ENCODE results near the gene ASXL3.

The ASXL3 gene

DNA sequence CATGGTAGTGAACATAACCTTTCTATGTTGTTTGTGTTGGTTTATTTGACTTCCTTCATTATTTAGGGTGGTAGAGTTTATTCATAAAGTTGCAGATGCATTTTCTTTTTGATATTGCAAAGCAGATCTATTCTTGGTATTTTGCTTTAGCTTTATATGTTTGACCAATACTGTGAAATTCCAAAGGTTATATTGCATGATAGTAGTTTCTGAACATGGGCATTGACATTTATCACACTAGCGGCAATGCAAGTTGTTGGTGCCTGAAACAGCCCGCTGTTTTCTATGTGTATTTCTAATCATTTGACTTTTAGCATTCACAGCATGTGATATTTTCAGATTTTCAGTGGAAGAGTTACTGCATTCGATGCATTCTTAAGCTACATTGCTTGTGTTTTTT, 87.2 kb downstream of the ASXL3 start:
- DNase-seq, result no peak

DNA sequence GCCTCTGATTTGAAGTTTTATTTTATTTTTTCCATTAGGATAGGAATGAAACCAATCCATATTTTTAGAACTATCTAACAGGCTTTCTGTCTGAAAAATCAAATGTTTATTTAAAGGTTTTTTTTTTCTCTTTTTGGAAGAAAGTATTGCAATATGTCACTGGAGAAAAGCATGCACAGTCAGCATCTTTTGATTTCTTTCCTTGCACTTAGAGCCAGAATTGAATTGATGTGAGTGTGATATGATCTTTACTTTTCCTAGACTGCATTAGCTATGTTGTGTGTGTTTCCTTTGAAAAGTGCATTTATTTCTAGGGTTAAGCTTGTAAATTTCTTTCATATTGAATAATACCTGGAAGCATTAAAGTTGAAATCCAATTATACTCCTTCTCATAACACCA, 87.6 kb downstream of the ASXL3 start:
- no peak for DNase-seq

DNA sequence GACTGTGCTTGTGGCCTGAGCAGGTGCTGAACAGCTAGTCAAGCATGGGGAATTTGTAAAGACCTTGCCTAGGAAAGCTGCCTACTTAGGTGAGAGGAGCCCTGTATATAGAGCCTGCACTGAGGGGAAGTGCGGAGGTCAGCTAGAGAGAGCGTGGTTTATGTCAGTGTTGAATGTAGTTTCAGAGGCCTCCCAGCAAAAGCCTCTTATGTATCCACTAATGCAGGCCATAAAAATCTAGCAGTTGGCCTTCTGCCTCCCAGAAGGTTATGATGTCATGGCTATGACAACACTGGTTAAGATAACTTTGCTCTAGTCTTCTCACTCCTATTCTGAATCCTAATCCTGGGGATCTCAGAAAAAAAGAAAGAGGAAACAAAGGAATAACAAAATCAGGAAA, 88.9 kb downstream of the ASXL3 start:
- DNase-seq, result no peak

DNA sequence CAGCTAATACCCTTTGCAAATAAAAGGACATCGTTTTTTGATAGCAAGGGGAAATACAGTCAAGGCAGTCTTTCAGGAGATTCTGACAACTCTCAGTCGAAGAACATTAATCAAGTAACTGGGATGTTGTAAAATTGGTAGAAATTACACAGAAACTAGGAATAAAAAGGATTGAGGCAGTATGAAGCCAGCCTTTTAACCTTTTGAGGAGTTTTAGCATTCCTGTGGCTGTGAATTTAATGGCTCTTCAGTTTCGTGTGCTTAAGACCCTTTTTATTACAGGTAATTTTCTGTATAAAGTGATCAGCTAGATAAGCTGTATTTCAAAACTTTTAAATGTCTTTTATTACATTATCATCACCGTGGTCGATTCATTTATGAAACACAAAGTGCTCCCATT, 91.6 kb downstream of the ASXL3 start:
- DNase-seq, result no peak

DNA sequence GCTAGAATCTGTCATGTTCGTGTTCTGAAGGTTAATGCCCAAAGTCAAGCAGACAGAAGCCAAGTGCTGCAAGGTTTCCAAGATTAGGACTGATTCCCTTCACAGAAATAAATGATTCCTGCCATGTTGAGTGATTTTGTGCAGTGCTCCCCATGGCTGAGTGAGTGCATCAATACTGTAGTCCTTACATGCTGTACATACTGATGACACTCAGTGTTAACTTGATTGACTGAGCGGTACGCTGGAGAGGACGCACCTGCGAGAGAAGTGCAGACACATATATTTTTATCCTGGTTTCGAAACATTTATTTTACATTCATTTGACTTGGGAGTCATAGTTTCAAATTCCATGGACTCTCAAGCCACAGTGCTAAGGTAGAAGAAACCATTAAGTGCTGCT, 92.0 kb downstream of the ASXL3 start:
- no peak for DNase-seq

DNA sequence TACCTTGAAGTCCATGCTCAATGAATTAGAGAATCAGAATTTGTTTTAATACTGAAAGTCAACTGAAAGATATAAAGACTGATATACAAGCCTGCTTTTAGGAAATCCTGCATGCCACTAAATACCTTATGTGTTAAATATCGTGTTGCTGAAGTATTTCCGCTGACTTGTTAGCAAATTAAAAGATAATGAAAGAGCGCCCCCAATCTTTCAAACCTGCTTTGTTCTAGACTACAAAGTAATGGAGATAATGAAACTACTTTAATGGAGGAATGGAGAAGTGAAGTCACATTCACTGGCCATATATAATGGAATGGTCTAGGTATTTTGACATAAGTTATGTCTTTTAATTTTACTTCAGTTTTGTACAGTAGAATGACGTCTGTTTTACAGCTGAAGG, 95.7 kb downstream of the ASXL3 start:
- no peak for DNase-seq

DNA sequence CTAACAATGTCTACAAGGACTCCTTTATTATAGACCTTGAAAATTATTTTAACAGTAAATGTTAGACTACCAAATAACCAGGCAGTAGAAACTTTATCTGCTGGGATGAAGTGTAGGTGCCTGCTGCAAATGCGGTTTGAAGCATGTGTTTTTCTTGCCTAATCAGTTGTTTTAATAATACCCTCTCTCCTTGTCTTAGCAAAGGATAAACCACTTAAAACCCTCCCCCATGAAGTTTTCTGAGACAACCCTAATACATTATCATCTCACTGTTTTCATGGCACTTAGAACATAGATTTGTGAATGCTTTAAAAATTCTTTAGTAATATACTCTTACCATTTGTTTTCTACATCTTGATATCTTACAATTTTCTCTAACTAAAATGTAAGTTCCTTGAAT, 98.6 kb downstream of the ASXL3 start:
- DNase-seq, result no peak

DNA sequence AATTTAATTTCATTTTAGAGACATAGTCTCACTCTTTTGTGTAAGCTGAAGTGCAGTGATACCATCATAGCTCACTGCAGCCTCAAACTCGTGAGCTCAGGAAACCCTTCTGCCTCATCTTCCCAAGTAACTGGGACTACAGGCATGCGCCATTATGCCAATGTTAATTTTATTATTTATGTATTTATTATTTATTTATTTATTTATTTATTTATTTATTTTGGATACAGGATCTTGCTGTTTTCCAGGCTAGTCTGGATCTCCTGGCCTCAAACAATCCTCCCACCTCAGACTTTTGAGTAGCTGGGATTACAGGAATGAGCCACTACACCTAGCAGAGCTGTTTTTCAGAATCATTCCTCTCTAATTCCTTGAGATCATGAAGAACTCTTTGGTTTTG, 99.9 kb downstream of the ASXL3 start:
- no peak for DNase-seq

DNA sequence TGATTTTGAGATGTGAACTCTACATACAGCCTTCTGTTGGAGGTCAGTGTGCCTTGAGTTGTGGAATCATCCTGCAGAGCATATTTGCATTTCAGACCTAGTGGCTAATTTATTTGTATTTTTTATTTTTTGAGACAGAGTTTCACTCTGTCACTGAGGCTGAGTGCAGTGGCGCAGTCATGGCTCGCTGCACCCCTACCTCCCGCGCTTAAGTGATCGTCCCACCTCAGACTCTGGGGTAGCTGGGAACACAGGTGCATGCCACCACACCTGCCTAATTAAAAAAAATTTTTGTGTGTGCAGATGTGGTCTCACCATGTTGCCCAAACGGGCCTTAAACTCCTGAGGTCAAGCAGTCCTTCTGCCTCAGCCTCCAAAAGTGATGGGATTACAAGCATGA, 104.4 kb downstream of the ASXL3 start:
- DNase-seq, result no peak

DNA sequence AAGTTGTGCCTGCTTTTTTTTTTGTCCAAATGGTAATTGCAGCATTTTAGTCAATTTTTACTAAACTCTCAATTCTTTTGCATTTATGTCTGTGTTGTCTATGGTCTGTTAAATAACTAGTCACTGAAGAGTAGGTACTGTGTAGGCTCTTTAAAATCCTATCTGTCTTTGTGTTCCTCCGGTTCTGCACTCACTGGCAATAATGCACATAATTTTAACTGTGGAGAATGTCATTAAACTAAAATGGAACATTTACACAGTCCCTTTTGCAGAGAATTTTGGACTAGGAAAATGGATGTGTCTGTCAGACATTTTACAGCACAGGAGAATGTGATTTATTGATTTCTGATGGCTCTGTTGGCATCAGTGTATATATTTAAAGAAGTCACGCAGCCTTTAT, 116.6 kb downstream of the ASXL3 start:
- no peak for DNase-seq

DNA sequence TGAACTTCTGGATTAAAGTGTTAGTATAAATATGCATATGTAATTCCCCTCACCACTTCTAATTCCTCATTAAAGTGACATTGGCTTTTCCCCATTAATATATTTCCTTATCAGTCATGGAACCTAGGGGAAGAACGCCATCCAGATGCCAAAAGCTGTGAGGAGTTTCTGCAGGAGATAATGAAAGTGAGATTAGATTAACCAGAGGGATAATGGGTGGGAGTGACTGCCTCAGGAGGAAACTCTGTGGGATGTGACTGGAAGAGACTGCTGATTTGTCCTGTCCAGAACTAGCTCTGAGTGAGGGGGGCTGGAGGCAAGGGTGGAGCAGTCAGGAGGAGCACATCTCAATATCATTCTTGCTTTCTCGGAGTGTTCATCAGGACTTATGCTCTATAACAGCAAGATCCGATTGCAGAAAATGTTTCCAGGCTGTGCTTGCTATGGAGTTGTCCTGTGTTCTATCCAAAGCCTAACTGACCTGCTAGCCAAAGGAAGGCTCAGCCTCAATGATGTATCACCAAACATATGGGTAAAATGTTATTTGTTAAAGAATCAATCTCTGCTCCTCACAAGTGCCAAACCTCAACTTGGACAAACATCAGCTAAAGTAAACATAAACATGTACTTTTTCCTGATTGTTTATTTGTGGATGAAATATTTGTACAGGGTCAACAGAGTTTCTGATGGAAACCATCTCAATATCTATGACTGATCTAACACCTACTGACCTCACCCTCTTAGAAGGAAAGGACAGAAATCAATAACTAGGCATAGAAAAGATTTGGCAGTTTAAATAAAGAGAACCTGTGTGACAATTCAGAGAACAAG, 118.5 kb downstream of the ASXL3 start:
- no peak for DNase-seq

DNA sequence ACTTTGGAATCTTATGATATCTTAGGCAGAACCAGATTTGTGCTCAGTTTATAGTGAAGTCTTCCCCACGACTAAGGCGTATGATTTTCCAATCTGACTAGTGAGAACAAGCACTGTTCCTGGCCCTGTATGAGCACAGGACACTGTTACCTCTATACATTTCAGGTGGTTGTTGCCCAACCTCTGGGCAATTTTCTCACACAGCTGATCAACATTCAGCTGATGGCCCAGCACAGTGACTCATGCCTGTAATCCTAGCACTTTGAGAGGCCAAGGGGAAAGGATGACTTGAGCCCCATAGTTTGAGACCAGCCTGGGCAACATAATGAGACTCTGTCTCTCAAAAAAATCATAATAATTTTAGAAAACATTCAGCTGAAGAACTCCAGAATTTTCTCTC, 119.5 kb downstream of the ASXL3 start:
- no peak for DNase-seq

DNA sequence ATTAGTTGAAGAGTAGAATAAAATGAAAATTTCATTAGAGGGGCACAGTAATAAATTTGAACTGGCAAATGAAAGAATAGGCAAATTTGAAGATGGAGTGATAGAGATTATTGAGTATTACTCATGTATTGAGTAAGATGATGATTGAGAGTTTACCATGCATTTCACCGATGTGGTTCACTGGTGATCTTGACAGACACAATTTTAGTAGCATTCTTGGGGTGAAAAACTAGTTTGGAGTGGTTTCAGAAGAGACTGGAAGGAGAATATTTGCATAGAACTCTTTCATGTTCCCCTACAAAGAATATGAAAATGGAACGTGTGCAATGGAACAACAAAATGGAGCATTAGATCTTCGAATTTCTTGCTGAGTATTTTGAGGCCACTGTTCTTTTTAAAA, 121.4 kb downstream of the ASXL3 start:
- DNase-seq, result no peak

DNA sequence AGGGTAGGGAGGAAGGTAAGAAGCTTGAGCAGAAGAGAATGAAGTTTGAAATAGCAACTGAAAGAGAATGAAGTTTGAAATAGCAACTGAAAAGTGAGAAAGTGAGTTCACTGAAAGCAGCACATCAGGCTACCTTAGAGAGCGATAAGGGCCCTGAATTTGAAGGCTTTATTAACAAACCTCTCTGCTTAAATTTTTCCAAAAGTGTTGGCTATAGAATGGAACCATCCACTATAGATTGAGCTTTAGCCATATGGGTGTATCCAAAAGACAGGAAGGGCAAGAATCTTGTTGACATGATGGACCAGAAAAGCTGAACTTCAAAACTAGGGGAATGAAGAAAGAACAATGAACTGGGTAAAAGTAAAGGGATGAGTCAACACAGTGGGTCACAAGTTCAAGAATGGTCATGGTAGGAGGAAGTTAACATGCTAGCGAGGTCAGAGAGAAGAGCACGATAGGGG, 122.5 kb downstream of the ASXL3 start:
- DNase-seq, result no peak

DNA sequence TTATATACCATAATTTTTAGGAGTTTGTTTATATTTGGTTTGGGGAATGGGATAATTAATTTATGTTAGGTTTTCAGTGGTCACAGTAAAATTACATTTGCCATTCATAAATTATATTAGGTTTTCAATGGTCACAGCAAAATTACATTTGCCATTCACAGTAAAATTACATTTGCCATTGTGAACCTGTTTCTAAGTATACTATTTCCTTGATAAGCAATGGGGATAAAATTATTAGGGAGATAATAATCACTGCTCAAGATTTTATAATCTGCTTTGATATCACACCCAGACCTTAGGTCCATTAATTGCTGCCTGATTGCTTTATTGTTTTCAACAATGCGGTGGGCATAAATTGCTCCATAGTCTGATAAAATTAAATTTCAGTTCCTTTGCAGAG, 124.6 kb downstream of the ASXL3 start:
- no peak for DNase-seq

DNA sequence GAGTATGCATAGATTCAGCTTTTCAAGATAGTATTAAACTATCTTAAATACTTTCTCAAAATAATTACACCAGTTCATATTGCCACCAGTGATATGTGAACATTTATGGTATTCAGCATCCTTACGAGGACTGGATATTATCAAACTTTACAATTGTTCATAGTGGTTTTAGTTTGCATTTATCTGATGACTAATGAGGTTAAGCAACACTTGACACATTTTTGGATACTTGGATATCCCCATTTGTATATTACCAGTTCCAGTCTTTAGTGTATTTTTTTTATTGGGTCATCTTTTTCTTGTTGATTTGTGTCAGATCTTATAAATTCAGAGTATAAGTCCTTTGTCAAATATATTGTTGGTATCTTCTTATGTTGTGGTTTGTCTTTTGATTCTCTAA, 128.4 kb downstream of the ASXL3 start:
- no peak for DNase-seq

DNA sequence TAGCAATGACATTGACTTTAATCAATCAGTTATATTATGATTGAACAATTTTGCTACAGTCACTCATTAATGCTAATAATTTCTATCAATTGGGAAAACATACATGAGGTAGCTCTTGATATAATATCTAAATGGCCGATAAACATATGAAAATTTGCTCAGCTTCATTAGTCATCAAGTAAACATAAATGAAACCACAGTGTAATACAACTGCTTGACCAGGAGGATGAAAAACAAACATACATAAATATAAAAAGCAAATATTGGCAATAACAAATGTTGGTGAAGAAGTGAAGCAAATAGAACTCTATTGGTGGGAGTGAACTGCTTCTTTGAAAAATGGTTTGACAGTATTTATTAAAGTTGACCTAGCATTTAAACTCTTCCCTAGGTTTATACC, 130.9 kb downstream of the ASXL3 start:
- no peak for DNase-seq

DNA sequence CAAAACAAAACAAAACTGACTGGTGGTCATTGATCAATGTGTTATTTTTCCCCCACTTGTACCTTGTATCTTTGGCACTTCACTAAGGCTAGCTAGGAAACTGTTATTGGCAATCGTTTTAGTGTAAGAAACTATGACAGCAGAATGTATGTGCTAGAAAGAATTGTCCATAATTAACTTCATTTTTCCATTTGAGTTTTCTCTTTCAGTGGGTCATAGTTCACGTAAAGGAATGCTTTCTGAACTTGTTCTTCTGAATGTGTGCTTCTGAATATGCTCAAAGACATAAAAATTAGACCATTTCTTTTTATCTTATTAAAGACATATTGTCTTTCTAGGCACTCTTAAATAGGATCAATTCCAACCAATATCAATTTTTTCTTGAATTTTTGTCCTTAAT, 132.2 kb downstream of the ASXL3 start:
- DNase-seq, result no peak

DNA sequence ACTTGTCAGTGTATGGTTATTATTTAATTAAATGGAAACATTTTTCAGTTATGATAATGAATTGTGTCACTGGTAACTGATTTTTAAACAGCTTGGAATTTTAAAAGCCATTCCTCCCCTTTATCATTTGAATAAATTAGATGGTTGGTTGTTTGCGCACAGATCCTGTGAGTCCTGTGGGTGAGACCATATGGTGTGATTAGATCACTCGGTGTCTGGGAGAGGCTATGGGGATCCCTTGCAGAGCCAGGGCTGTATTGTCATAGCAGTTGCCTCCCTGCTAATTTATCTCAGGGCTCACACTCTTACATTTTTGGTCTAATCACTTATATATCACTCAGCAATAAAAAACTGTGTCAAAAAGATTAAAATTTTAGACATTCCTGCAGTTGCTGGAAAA, 133.5 kb downstream of the ASXL3 start:
- DNase-seq, result no peak

DNA sequence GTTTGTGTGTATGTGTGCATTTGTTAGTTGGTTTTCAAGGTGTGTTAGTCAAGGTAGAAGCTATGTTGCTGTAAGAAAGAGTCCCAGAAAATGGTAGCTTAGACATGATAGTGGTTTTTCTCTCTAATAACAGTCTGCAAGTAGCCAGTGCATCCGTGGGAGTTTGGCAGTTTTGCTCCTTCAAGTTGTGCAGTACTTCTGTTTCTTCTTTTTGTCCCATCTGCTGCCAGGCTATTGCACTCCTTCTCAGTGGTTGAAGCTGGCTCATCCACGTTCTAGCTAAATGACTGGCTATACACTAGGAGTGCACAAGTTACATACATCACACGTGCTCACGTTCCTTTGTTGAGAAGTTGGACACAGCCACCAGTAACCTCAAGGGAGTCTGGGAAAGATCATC, 134.7 kb downstream of the ASXL3 start:
- DNase-seq, result no peak

DNA sequence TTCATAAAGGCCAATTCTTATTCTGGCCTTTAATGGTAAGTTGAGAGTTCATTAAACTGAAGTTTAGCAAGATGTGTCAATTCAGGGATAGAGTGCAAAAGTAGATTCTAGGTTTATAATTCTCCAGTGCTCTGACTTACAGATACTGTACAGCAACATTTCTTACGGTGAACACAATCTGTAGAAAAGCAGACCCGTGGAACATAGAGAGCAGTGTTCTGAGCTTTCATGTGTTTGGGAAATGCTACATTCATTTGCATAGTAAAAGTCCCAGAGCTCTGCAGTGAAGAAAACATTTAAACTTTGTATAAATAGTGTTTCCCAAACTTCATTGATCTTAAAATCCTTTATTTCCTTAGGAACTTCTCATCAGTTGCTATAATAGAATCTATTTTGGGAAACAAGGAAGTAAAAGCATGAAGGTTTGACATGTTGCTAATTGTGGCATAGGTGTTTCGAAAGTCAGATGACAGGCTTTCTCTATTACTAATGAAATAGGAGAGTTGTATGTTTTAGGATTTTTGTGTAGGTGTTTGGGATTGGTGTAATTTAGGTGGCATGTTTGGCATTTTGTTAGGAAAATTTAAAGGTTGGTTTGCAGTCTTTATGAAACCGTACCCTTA, 138.2 kb downstream of the ASXL3 start:
- no peak for DNase-seq

DNA sequence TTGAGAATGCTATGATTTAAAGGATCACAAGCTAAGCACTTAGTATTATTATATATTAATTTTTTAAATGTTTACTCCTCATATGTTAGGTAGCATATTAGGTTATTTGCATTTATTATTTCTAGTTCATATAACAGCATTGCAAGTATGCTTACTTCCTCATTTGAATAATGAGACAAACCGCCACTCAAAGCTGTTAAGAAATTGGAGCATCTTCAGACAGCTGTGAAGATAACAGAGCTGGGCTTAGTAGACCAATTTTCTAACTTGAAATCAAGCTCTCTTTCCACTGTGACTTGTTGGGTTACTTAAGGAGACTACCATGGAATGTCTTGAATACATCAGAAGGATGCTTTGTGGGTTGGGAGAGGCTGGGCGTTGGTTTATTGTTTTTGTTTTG, 139.3 kb downstream of the ASXL3 start:
- no peak for DNase-seq

DNA sequence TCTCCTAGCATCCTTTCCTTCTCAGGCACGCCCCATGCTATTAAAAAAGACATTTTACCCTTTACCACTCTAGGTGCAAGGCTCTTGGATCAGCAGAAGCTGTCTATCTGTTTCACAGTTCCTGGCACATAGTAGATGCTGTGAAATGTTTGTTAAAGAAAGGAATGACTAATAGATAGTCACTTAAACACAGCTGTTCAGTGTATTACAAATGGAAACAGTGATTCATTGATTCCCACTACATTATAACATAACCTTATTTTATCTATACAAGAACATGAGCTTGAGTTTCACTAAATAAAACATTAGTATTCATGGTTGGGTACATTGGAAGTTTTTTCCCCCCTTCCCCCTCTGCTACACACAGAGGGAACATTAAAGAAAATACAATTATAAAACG, 142.1 kb downstream of the ASXL3 start:
- no peak for DNase-seq

DNA sequence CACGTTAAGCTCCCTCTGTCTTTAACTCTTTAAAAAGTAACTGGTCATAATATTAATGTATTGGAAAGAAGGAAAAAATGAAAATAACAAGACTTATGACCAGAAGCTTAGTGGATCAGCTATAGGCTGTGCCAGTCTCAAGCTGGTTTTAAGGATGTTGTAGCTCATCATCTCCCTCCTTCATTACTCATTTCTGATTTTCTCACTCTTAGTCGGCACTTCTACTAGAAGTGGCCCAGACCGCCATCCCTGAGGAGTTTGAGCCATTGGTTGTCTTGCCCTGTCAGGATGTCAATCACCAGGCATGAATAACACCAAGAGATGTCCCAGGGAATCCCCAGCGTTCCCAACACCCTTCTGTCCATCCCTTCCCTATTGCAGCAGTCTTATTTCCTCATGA, 151.5 kb downstream of the ASXL3 start:
- no peak for DNase-seq

DNA sequence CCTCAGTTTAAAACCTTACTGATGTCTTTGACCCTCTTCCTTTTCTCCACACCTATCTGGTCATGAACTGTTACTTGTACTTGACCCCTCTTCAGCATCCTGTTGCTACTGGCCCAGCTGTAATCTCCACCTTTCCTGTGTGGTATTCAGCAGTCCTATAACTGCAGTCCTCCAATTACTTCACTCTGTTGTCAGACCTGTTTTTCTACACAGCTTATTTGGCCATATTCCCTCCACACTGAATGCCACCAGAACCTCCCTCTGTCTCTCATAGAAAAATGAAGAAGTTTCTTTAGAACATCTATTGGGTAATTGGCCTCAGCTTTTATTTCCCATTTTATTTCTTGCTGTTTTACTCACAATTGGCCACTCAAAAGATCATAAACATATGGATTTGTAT, 155.4 kb downstream of the ASXL3 start:
- no peak for DNase-seq

Measured in stimulated activated CD4-positive, alpha-beta T cell treated with anti-CD3 and anti-CD28 coated beads, Interleukin-1b, Interleukin-23, amount 100 ng/mL, for 48 hours (primary cell).